Measurements from ENCODE around the gene ABCA1.
"Not testable (repeated sequence)": the region's sequence is repeated elsewhere in the genome, so short reads cannot be mapped to it uniquely, and the experiment has no call there.

The ABCA1 gene

DNA sequence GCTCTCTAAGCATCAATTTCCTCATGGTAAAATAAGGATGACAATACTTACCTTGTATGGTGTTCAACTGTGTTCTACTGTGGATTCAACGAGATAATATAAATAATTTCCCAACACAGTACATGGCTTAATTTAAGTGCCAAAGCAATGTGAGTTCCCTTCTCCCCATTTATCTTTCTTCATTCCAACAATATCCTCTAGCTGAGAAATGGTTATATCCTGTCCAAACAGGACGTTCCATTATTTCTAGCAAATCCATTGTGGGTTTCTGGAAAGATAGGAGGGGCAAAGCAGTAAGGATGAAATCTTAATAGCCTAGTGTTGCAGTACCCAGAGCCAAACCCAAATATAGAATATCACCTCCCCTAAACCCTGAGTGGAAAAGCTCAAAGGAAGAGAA, 22.0 kb downstream of the ABCA1 start:
- DNase-seq (ENCODE audit: low read depth) = no peak

DNA sequence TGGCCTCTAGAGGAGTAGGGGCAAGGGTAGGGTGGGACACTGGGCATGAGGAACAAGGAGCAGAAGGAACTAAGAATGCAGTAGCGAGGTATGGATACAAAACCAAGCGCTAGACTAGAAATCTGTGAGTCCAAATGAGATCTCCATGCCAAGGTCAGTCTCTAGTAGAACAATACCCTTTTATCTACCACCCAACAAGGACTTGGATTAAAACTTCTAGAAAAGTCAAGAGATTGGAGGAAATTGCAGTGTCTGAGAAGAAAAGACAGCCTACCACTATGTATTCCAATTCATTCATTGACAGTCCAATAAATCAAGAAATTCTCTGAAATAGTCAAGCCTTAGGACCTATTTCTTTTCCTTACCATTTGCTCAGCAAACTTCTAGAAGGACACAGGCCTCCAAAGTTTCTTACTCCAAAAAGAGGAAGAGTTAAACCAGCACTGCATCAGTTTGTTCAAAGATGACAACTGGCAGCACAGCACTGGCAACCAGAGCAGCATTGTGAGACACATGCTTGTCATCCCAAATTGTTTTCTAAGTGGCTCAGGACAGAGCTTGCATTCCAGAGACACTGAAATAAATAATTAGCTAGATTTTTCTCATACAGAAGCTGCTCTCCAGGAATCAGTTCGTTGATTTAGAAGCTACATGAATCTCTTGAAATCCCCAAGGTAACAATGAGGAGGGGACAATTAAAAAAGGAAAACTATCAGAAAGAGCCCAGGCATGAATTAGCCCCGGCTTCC, 22.6 kb downstream of the ABCA1 start:
- DNase-seq (ENCODE audit: low read depth) = no peak

DNA sequence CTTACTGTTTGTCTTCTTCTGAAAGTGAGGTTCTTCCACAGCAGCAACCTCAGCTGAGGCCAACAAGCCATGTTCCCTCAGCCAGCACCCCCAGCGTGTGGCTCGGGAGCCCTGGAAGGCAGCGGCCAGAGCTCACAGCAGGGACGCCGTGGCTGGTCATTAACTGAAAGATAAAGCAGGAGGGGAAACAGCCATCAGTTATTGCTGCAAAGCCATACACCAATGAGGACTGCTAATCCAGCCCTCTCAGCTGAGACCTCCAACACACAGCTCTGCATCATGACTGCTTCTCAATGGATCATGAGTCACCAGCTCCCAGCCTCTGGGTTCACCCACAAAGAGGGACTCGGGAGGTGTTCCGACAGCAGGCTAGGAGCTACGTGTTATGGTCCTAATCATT, 24.3 kb downstream of the ABCA1 start:
- no peak for DNase-seq (ENCODE audit: low read depth)

DNA sequence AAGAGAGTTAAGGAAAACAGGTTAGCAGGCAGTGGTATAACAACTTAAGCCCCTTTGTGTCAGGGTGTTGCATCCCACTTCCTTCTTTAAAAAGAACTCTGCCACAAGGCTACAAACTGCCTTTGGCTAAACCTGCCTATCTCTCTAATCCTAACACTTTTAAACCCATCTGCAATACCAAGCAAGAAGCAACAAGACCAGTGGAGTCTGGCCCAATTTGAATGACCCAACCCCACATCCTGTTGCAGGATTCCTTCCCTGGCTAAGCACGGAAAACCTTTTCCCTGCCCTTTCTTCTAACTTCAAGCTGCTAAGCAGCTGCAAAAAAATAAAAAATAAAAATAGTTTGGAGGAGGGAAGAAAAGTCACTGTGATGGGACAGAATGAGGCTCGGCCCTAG, 27.1 kb downstream of the ABCA1 start:
- no peak for DNase-seq (ENCODE audit: low read depth)

DNA sequence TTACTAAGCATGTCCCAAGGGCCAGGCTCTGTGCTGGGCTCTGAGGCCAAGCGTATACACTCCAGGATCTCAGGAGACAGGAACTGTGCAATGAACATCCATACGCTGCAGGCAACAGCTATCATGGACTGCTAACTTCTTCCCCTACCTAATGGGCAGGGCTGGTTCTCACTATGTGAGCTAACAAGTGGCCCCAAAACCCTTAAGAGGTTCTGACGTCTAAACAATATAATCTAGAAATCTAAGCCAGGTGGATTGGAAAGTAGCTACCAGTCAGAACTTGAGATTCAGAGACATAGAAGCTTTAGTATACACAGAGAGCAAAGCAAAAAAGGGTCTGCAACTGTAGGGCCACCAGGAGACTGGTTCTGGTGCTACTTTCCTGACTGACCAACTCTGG, 27.6 kb downstream of the ABCA1 start:
- no peak for DNase-seq (ENCODE audit: low read depth)

DNA sequence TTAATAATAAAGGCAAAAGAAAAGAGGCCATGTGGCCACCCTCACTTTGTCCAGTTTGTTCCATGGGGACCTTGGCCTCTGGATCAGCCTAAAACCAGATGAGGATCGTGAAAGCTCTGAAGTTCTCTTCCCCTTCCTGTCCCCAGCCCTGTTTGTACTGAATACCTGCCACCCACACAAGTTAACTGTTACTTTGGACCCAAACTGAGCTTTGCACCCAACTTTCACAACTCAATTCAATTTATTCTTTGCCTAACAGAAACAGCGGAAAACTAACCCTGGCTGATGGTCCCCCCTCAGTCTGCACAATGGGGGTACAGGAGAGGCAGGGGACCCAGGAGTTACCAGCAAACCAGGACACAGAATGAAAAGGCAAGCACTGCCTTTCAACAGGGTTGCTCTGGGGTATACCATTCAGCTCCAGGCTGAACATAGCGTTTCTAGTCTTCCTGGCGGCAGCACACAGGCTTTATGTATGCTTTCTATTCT, 28.2 kb downstream of the ABCA1 start:
- DNase-seq (ENCODE audit: low read depth) = no peak

DNA sequence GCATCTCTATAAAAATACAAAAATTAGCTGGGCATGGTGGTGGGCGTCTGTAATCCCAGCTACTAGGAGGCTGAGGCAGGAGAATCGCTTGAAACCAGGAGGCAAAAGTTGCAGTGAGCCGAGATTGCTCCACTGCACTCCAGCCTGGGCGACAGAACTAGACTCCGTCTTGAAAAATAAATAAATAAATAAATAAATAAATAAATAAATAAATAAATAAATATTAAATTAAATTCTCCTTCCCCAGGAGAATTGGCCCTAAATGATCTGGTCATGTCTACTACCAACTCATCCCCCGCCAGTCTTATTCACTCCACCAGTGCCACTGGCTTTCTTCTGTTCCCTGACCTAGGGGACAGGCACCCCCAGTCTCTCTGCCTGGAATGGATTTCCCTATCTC, 29.6 kb downstream of the ABCA1 start:
- DNase-seq (ENCODE audit: low read depth) = not testable (repeated sequence)

DNA sequence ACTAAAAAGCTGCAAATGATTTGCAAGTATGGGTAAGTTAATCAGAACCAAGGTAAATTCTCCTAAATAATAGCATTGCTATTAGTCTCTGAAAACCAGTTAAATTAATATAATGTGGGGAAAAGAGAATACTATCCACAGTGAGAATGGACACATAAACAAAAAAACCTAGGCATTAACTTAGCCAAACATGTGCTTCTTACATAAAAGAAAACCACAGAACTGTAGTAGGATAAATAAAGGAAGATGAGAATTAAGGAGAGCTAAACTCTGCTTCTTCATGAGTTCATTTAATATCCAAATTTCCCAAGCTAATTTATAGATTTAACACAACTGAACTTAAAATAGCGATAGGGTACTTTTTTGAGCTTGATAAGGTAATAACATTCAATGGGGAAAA, 31.8 kb downstream of the ABCA1 start:
- no peak for DNase-seq (ENCODE audit: low read depth)

DNA sequence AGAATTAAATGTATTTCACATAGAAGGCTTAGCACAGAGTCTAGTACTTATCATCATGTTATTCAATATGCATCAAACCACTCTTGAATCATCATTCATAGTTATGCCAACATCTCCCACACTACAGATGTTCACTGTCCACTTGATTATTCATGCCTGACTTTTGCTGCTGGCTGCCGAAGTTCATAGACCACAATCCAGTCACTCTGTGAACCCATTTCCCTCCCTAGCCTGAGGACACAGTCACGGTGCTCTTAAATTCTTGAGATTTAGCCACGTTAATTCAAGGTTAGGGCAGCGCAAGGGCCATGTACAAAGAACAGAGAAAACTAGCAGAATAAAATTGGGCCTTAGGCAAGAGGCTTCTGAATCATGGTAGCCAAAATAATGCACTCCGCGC, 32.4 kb downstream of the ABCA1 start:
- no peak for DNase-seq (ENCODE audit: low read depth)

DNA sequence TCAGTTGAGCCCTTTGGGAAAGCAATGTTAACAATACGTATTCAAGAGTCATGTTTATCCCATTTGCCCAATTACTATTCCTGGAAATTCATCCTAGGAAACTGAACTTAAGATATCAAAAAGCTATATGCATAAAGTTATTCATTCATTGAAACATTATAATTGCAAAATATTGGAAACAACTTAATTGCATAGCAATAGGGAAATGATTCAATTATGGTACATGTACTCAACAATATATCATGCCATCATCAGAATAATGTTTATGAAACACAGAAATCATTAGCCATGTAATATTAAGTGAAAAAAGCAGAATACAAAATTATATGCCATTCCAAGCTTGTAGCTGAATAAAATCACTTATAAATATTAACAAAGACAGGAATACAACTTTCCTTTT, 35.3 kb downstream of the ABCA1 start:
- DNase-seq (ENCODE audit: low read depth) = no peak

DNA sequence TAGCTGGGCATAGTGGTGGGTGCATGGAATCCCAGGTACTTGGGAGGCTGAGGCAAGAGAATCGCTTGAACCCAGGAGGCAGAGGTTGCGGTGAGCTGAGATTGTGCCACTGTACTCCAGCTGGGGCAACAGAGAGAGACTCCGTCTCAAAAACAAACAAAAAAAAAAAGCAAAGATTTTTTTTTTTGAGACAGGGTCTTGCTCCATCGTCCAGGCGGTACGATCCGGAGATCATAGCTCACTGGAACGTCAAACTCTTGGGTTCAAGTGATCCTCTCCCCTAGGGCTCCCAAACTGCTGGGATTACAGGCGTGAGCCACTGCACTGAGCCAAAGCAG, 37.6 kb downstream of the ABCA1 start:
- no peak for DNase-seq (ENCODE audit: low read depth)

DNA sequence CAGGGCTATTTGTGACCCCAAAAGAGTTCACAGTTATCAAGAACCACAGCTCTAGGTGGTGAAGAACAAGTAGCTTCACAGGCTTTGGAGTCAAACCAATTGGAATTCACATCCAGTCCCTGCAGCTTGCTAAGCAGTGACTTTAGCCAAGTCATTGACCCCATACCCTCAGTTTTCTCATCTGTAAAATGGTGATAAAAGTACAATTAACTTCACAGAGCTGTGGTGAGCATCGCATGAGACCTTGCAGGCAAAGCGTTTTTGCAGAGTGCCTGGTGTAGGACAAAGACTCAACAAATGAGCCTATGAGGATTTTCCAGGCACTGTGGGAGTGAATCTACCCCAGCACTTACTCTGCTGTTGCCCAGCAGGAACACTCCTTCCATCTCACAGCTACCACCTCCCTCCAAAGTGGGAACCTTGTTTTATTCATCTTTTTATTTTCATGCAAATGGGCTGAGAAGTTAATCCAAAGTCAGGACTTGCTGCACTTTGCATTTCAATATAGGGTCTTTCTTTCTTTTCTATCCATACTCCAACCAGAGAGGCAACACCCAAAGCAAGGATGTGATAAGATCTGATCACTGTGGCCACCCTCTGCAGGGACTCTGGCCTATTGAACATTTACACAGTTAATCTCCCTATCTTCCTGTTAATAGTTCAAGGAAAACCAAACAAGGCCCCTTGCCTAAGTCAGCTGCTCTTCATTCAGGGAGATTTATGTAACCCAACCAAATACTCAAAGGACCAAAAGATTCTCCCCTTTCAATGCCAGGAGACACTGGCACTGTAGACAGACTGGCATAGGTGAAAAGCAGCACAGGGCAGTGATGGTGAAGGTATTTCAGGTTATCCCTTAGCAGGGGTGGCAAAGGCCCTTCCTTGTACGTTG, 41.9 kb downstream of the ABCA1 start:
- DNase-seq (ENCODE audit: low read depth) = no peak

DNA sequence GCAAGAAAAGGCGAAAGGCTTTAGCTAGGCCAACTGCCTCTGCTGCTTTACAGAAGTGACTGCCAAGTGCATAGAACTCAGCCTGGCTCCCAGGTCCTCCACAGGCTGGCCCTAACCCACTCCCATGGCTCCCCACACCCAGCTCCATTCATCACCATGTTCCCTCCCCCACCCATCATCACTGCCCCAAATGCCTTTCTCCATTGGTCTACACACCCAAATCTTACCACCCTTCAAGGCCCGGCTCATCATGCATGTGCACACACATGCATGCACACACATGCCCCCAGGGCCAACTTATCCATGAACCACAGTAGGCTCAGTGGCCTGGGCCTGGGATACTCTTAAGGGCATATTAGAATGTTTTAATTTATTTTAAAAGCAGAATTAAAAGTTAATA, 44.8 kb downstream of the ABCA1 start:
- no peak for DNase-seq (ENCODE audit: low read depth)

DNA sequence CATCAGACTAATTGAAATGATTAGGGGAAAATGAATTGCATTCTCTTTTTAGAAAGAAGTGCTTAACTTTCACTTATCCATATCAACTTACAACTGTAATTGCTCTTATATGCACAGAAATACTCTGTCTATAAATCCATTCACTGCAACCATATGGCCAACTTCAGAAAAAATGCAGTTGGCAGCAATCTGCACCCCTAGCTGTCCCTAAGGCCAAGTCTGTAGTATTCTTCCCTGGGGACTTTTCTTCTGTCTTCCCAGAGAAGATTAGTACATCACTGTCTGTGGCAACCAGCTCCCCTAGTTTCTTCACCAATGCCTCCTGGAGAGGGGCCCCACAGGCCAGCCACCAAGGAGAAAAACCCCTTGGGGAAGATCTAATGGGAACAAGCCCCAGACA, 45.4 kb downstream of the ABCA1 start:
- no peak for DNase-seq (ENCODE audit: low read depth)

DNA sequence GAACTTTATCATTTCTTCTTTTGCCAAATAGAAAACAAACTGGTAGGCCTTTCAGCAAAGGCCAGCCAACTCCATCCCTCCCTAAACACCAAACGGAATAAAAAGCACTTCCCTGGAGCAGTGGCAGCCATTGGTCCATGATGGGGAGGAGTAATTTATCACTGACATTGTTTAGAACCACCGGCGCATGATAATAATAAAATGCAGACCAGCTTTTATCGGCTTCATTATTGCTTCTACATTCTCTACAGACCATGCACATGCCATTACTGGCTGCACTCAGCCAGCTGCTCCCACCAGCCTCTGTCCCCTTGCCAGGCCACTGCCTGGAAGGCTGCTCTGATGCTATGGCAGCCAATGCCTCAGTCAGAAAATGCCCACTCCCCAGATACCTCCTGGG, 45.9 kb downstream of the ABCA1 start:
- no peak for DNase-seq (ENCODE audit: low read depth)

DNA sequence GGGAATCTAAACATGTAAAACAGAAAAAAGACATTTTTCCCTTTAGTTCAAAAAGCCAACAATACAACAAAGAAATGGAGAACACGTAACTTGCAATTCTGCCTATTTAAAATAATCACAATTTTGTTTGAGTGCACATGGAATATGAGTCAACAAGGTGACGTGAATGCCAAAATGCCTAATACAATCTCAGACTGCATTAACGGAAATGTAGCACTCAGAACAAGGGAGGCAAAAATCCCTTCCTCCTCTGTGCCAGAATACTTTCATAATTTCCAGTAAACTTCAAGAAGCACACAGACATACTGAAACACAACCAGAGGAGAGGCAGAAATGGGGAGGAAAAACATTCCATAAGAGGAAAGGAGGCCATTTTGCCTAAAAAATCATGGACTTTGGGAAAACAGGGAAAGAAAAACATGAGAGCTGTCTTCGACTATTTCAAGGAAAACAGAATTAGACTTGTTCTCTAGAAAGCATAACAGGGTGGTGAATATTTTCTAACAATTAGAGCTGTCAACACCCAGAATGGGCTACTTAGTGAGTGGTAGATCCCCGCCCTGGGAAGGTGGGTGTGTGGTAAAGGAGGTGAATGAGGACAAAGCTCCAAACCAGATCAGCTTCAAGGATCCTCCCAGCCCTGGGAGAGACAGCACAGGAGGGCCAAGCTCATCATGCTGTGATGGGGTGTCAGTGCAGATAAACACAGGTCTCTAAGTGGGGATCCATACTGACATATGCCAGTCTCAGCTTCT, 48.2 kb downstream of the ABCA1 start:
- no peak for DNase-seq (ENCODE audit: low read depth)

DNA sequence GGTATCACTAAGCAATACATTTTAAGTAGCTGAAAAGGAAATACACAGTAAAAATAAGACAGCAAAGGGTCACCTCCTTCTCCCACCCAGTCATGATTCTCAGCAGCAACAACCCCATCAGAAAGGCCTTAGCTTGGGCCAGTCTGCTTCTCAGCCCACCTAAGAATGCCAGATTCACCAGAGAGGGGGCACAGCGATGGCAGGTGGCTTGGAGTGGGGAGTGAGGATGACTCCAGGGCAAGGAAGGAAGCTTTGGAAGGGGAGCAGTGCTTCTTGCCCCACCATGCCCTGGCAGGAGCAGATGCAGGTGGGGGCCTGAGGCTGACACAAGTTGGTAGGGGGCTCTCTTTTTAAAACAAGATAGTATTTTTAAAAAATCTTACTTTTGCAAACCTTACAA, 51.4 kb downstream of the ABCA1 start:
- no peak for DNase-seq (ENCODE audit: low read depth)

DNA sequence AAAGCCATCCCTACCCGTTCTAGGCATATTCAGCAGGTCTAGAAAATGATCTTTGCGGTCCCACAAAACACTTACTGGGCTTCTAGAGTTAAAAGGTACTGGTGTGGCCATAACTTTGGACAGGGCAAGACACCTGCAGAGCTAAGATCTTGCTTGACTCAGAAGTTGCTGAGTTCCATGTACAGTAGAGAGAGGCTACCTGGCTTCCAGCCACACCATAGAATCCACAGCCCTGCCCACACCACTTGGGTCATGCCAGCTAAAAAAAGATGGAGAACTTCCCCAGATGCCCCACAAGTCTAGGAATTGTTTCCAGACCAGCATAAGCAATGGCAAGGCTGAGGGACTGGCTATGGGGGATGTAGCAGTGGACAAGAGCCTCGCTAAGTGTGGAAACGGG, 52.1 kb downstream of the ABCA1 start:
- DNase-seq (ENCODE audit: low read depth) = no peak

DNA sequence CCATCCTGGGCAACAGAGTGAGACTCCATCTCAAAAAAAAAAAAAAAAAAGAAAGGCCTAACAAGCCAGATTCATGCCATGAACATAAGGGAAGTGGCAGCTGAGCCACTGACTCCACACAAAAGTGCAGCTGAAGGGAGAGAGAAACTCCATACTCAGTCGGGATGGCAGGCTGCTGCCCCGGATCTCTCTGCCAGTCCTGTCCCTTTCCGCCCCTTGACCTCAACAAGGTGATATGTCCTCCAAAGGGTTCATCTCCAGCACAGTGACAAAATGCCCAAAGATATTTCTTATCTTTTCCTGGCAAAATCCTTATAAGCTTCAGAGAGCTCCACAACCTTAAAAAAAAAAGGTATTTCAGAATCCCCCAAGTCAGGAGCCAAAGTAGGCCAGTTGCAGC, 52.6 kb downstream of the ABCA1 start:
- DNase-seq (ENCODE audit: low read depth) = no peak

DNA sequence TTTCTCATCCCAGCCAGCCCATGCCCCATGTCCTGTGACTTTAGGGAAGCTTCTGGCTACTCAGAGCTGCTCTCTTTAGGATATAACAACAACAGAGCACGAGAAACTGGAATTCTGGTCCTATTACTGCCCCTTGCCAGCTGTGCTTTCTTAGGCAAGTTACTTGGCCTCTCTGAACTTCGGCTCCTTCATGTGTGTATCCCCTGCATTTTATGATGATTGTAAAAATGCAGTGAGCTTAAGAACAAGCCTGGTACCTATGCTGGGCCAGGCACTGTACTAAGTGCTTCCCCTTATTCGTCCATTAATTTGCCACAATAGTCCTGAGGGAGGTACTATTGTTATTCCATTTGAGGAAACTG, 54.5 kb downstream of the ABCA1 start:
- no peak for DNase-seq (ENCODE audit: low read depth)

DNA sequence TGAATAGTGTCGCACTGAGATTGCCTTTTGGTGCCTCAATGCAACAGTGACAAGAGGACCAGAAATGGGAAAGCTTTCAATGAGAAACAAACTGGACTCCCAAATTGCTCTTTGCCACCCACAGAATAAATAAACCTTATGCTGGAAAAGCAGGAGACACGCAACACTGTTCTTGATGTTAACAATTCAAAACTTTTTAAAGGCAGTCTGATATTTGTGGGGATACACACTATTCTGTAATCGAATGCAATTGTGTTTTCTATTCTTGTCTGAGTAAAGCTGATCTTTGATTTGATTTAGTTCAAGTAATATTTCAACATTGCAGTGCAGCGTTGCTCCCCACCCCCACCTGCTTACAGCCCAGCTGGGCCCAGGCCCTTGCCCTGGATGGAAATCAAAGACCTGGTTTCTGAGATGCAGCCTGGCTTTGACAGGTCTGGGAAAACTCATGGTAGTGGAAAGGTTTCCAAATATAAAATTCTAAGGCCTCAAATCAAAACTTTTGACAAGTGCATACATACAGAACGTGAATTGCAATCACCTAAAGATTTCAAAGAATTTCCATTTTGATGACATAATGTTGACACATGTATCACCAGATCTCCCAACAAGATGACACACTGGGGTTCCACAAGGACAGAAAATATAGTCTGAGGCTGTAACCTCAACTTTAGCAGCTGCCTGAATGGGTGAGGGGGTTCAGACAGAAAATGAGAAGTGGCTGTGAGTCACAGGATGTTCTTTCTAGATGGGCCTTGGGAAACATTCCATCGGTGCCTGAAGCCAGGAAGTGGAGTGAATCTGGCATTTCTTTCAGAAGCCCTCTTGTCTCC, 55.1 kb downstream of the ABCA1 start:
- no peak for DNase-seq (ENCODE audit: low read depth)

DNA sequence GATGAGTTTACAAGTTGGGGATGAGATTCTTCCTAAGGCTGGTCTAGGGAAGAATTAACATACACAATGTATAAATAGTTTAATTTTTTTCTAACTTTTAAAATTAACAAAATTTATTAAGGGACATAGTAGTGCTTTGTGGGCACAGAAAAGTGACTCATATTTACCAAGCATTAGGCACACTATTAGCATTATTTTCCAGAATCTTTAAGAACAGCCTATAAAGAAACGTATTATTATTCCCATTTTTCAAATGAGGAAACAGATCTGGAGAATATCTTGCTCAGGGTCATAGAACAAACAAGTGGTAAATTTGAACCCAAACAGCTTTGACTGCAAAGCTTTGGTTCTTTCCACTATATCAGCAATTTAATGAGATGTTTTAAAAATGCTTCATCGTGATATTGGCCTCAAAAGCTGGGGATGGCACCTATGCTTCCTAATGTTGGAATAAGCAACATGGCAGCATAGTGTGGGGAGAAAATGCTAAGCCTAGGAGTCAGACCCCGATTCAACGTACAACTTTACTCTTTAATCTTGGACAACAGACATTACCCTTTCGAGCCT, 55.9 kb downstream of the ABCA1 start:
- no peak for DNase-seq (ENCODE audit: low read depth)
